ENCODE measurements around the gene PARP4. TPM values are rescaled to one million over a fixed set of nuclear protein-coding genes. Genes with fewer than 3 reads are reported as not detected.
"Not testable (repeated sequence)": the region's sequence is repeated elsewhere in the genome, so short reads cannot be mapped to it uniquely, and the experiment has no call there.

Gene PARP4
- total RNA-seq, 4 donors from 2014 or later, result 35.0 to 46.9 (median 42.0) TPM

DNA sequence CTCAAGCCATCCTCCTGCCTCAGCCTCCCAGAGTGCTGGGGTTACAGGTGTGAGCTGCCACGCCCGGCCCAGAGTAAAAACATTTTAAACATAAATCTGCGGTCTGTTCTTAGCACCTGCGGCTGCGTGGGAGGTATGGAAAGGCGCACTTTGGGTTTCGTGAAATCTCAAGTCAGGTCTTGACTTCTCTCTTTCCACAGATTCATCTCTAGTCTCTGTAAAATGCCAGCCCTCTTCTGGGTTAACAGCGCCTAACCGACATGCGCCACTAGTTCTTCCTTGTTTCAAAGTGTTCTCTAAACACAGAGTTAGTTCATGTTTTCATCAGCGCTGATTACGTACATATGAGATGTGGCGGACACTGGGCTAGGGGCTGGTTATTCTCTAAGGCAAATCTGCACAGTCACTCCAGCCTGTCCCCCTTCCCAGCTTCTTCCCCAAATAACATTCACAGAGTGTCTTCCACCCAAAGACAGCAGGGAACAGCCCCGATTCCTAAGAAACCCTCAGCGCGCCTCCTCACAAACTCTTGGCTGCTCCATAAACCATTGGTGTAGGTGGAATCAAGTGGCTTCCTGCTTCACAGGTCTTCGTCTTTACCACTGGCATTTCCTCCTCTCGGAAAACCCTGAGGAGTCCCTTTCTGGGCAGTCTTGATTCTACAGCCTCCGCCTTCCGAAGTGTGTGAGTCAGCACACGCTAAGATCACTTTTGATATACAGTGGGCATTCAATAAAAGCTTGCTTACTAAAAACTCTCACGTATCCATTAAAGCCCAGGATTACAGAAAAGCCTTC lies 1.4 kb downstream of the PARP4 start:
- WGBS, 2 donors (ENCODE audit: low coverage in 1 of 2), result 58 to 65% methylated on average over 16 to 21 of the region's 22 CpGs
- peaks cover 0 to 11% of the 10 kb centered on the region in 2 donors for H3K36me3 ChIP-seq
- peak overlapping the region; percentile 87 to 92 for H3K4me3 ChIP-seq
- no peak for TF ChIP-seq EP300 (IDR thresholded peaks at IDR 0.05)
- no peak for TF ChIP-seq POLR2A (IDR thresholded peaks at IDR 0.05)
- TF ChIP-seq, protein P1, sequence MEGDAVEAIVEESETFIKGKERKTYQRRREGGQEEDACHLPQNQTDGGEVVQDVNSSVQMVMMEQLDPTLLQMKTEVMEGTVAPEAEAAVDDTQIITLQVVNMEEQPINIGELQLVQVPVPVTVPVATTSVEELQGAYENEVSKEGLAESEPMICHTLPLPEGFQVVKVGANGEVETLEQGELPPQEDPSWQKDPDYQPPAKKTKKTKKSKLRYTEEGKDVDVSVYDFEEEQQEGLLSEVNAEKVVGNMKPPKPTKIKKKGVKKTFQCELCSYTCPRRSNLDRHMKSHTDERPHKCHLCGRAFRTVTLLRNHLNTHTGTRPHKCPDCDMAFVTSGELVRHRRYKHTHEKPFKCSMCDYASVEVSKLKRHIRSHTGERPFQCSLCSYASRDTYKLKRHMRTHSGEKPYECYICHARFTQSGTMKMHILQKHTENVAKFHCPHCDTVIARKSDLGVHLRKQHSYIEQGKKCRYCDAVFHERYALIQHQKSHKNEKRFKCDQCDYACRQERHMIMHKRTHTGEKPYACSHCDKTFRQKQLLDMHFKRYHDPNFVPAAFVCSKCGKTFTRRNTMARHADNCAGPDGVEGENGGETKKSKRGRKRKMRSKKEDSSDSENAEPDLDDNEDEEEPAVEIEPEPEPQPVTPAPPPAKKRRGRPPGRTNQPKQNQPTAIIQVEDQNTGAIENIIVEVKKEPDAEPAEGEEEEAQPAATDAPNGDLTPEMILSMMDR (IDR thresholded peaks at IDR 0.05), result no peak
- no peak for TF ChIP-seq POLR2AphosphoS5 (IDR thresholded peaks at IDR 0.05)
- no peak for ATAC-seq
- no peaks in the 10 kb centered on the region for H3K9me3 ChIP-seq
- H3K27ac ChIP-seq, result peak overlapping the region; percentile 75 to 95 (median 90)
- H3K4me1 ChIP-seq, result peaks cover 0 to 26% (median 9%) of the 10 kb centered on the region in 3 donors
- no peaks in the 10 kb centered on the region for H3K27me3 ChIP-seq

DNA sequence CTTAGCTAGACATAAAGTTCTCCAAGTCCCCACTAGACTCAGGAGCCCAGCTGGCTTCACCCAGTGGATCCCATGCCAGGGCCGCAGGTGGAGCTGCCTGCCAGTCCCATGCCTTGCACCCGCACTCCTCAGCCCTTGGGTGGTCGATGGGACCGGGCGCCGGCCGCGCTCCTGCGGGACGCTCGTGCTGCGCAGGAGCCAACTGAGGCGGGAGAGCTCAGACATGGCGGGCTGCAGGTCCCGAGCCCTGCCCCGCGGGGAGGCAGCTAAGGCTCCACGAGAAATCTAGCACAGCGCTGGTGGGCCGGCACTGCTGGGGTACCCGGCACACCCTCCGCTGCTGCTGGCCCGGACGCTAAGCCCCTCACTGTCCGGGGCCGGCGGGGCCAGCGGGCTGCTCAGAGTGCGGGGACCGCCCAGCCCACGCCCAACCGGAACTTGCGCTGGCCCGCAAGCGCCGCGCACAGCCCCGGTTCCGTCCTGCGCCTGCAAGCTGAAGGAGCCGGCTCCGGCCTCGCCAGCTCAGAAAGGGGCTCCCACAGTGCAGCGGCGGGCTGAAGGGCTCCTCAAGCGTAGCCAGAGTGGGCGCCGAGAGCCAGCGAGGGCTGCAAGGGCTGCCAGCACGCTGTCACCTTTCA lies 5.8 kb downstream of the PARP4 start:
- Histone ChIP-seq H3K4me1 (peaks cover 0 to 36% (median 15%) of the 10 kb centered on the region in 3 donors), H3K36me3 (peaks cover 0 to 23% of the 10 kb centered on the region in 2 donors), H3K4me3 (no peak overlapping the region), H3K27ac (no peak overlapping the region), H3K27me3 (no peaks in the 10 kb centered on the region), H3K9me3 (no peaks in the 10 kb centered on the region)
- ATAC-seq, result no peak
- TF ChIP-seq EP300 (IDR thresholded peaks at IDR 0.05), result no peak
- TF ChIP-seq, protein P1 (IDR thresholded peaks at IDR 0.05), result no peak
- TF ChIP-seq POLR2A (IDR thresholded peaks at IDR 0.05), result no peak
- no peak for TF ChIP-seq POLR2AphosphoS5 (IDR thresholded peaks at IDR 0.05)
- WGBS, 2 donors (ENCODE audit: low coverage in 1 of 2), result 100% methylated on average over 3 to 4 of the region's 50 CpGs

DNA sequence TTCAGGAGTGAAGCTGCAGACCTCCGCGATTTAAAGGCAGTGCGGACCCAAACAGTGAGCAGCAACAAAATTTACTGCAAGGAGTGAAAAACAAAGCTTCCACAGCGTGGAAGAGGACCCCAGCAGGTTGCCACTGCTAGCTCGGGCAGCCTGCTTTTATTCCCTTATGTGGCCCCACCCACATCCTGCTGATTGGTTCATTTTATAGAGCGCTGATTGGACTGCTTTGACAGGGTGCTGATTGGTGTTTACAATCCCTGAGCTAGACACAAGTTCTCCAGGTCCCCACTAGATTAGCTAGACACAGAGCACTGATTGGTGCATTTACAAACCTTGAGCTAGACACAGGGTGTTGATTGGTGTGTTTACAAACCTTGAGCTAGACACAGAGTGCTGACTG lies 6.3 kb downstream of the PARP4 start:
- WGBS, 2 donors (ENCODE audit: low coverage in 1 of 2), result 100% methylated on average over 1 of the region's 6 CpGs; no CpG with 5 or more reads in 1 of the 2 donors
- not testable (repeated sequence) for H3K27me3 ChIP-seq, ATAC-seq, H3K4me3 ChIP-seq, H3K9me3 ChIP-seq, H3K27ac ChIP-seq
- peaks cover 0 to 26% of the 10 kb centered on the region in 2 donors for H3K36me3 ChIP-seq
- peaks cover 0 to 31% (median 12%) of the 10 kb centered on the region in 3 donors for H3K4me1 ChIP-seq

DNA sequence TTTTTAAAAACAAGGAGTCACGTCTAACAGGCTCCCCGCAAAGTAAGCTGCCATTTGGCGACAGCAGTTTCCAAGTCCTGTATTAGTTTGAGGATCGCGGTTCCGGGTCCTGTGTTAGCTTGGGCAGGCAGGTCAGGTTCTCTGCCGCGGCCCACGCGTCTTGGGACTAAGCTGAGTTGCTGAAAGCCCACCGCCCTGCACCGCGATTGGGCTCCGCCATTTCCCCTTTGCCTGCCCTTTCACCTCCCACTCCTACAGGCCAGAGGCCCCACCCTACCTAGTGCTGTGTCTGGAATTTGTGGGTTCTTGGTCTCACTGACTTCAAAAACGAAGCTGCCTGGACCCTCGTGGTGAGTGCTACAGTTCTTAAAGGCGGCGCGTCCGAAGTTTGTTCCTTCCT lies 6.8 kb downstream of the PARP4 start:
- H3K27me3 ChIP-seq, result no peaks in the 10 kb centered on the region
- no peak overlapping the region for H3K27ac ChIP-seq
- no peak for TF ChIP-seq POLR2A (IDR thresholded peaks at IDR 0.05)
- TF ChIP-seq EP300 (IDR thresholded peaks at IDR 0.05), result no peak
- no peak for TF ChIP-seq POLR2AphosphoS5 (IDR thresholded peaks at IDR 0.05)
- TF ChIP-seq, protein P1 (IDR thresholded peaks at IDR 0.05), result no peak
- peaks cover 0 to 31% of the 10 kb centered on the region in 2 donors for H3K36me3 ChIP-seq
- no peak for ATAC-seq
- WGBS, 2 donors (ENCODE audit: low coverage in 1 of 2), result 85 to 96% methylated on average over 5 to 13 of the region's 20 CpGs
- H3K4me1 ChIP-seq, result peaks cover 0 to 30% (median 7%) of the 10 kb centered on the region in 3 donors
- no peak overlapping the region for H3K4me3 ChIP-seq
- no peaks in the 10 kb centered on the region for H3K9me3 ChIP-seq

DNA sequence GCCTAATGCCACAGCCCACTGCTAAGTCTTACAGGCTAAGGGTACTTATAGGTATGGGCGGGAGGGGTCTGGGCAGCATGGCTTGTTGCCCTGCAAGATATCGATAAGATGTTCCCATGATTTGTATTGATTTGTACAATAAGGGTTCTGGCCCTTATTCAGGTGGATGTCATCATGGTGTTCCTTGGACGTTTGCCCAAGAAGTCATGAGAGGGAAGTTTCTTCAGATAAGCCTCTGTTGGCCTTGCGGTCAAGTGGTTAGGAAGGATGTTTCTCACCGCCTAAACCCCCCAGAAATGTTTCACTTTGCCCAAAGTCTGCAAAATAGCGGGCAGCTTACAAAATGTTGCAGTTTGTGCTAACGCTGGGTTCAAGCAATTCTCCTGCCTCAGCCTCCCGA lies 7.3 kb downstream of the PARP4 start:
- 91 to 94% methylated on average over 6 to 8 of the region's 8 CpGs for WGBS, 2 donors (ENCODE audit: low coverage in 1 of 2)
- no peak for TF ChIP-seq POLR2A (IDR thresholded peaks at IDR 0.05)
- no peak for TF ChIP-seq EP300 (IDR thresholded peaks at IDR 0.05)
- TF ChIP-seq, protein P1 (IDR thresholded peaks at IDR 0.05), result no peak
- TF ChIP-seq POLR2AphosphoS5 (IDR thresholded peaks at IDR 0.05), result no peak
- H3K4me3 ChIP-seq, result no peak overlapping the region
- no peaks in the 10 kb centered on the region for H3K9me3 ChIP-seq
- H3K27me3 ChIP-seq, result no peaks in the 10 kb centered on the region
- no peak overlapping the region for H3K27ac ChIP-seq
- peaks cover 0 to 28% (median 6%) of the 10 kb centered on the region in 3 donors for H3K4me1 ChIP-seq
- no peak for ATAC-seq
- H3K36me3 ChIP-seq, result peaks cover 0 to 36% of the 10 kb centered on the region in 2 donors
